GM20431 (cell line): Measurements from ENCODE around the gene SUPT16H.
"Not testable (repeated sequence)": the region's sequence is repeated elsewhere in the genome, so short reads cannot be mapped to it uniquely, and the experiment has no call there.

Source experiments
- in situ Hi-C: fragments of 300-500 bp; cut with MseI, MboI; formaldehyde crosslinking; loops from one replicate; pipeline ENCODE4 v1.15.0; 2020; ENCODE audit warnings: low sequenced_read_pairs; ENCODE audit not compliant: unreplicated experiment

Gene SUPT16H

GRCh38 chr14:21307637-21308036, 76.2 kb downstream of the SUPT16H start:
- in situ Hi-C loops: no loop called here

- in situ Hi-C loops: not testable (repeated sequence)
Observed at GRCh38 chr14:21302836-21303140, 81.0 kb downstream of the SUPT16H start.

DNA sequence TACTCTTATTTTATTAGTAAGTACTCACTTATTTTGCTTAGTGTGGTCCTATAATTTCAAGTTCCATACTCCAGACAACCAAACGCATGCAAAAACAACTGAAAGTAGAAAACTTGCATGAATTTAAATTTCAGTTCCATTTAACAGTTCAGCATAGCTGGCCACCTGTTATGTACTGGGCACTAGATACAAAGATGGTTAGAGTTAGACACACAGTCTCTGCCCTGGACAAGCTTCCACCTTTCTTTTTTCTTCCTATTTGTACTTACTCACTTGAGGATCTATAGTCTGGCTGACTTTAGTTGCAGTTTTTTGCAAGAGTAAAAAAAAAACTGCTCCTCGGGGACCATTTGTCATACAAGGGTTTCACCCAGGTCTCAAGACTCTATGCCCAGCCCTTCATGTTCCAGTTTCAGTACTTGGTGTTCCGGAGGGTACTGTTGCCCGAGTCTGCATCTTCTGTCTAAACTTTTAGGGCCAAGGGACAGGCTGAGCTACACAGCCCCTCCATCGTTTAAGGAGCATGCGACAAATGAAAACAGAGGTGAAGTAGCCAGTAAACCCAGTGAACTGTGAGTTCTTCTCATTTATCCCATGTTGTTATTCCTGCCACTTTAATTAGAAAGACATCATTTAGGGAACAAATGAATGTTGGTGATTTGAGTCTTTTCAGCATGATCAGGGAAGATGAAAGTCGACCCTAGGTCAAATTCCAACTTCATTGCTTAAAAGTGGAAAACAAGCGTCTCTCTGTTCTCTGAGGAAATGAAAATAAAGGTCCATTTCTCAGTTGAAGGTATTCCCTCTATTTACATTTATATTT, 81.6 kb downstream of the SUPT16H start:
- in situ Hi-C loops: no loop called here
